RWPE1 (cell line): ENCODE measurements around the gene HSP90B1.

Source experiments
- CTCF ChIA-PET: fragments of 350-600 bp; sonication (Branson Sonifier 250); formaldehyde crosslinking; extraction: SDS; loops from one replicate; lab custom pipeline; 2021; lab: Yijun Ruan, JAX
- POLR2A ChIA-PET: fragments of 400-600 bp; formaldehyde crosslinking; extraction: SDS; loops from one replicate; lab custom pipeline; 2020; ENCODE audit warnings: antibody characterized with exemption; ENCODE audit not compliant: low non-redundant PET; lab: Yijun Ruan, JAX
- DNase-seq: peaks from one replicate; pipeline ENCODE4 v3.0.0; 2012; ENCODE audit warnings: low spot score
- H3K27ac ChIP-seq: fragments of 450-650 bp; 2 replicates; pipeline ENCODE4 v1.5.1; 2017
- CTCF ChIP-seq: fragments of 450-650 bp; conservative IDR thresholded peaks from 2 replicates; pipeline ENCODE4 v1.5.1; 2017; ENCODE audit warnings: low read depth, mild to moderate bottlenecking

Gene HSP90B1

GRCh38 chr12:103973909-103974308 is 43.7 kb downstream of the HSP90B1 start:
- ChIA-PET POLR2A (no interaction called here), CTCF (no interaction called here)
- DNase-seq: no peak
- TF ChIP-seq CTCF: no peak
- no peak overlapping the region for H3K27ac ChIP-seq

- POLR2A ChIA-PET: no interaction called here
- CTCF ChIA-PET: no interaction called here
- no peak for DNase-seq
- H3K27ac ChIP-seq: no peak overlapping the region
- no peak for TF ChIP-seq CTCF
These were observed 45.2 kb downstream of the HSP90B1 start for GRCh38 chr12:103975368-103975767.

- ChIA-PET CTCF (no interaction called here), POLR2A (no interaction called here)
- no peak overlapping the region for H3K27ac ChIP-seq
- DNase-seq: no peak
- TF ChIP-seq CTCF: no peak
These were observed 48.3 kb downstream of the HSP90B1 start for GRCh38 chr12:103978384-103978982.

- CTCF ChIA-PET: no interaction called here
- no peak for TF ChIP-seq CTCF
- H3K27ac ChIP-seq: no peak overlapping the region
- no peak for DNase-seq
- POLR2A ChIA-PET: no interaction called here
These were observed 56.6 kb downstream of the HSP90B1 start for GRCh38 chr12:103986829-103987228.

- CTCF ChIA-PET: no interaction called here
- no peak for TF ChIP-seq CTCF
- POLR2A ChIA-PET: no interaction called here
- no peak for DNase-seq
- no peak overlapping the region for H3K27ac ChIP-seq
These were observed 64.0 kb downstream of the HSP90B1 start for GRCh38 chr12:103994235-103994634.

- ChIA-PET POLR2A (no interaction called here), CTCF (no interaction called here)
- no peak for TF ChIP-seq CTCF
- H3K27ac ChIP-seq: no peak overlapping the region
- no peak for DNase-seq
These were observed 66.4 kb downstream of the HSP90B1 start for GRCh38 chr12:103996595-103996994.
